Measurements from ENCODE around the gene TBL2.
"Not testable (repeated sequence)": the region's sequence is repeated elsewhere in the genome, so short reads cannot be mapped to it uniquely, and the experiment has no call there.

Gene TBL2

GRCh38 chr7:73622527-73622908 is 44.1 kb upstream of the TBL2 start:
- H3K4me3 ChIP-seq (ENCODE audit: low read depth, low read length) = no peak overlapping the region
- no peak for TF ChIP-seq CTCF (IDR thresholded peaks at IDR 0.05; ENCODE audit: low read depth, low read length)

GRCh38 chr7:73621168-73622063 is 43.0 kb upstream of the TBL2 start:
- H3K4me3 ChIP-seq (ENCODE audit: low read depth, low read length) = no peak overlapping the region

GRCh38 chr7:73619394-73619793 is 41.0 kb upstream of the TBL2 start:
- H3K4me3 ChIP-seq (ENCODE audit: low read depth, low read length) = not testable (repeated sequence)

More at GRCh38 chr7:73621168-73622063, 43.0 kb upstream of the TBL2 start:
- TF ChIP-seq CTCF (IDR thresholded peaks at IDR 0.05; ENCODE audit: low read depth, low read length) = no peak

- no peak for TF ChIP-seq CTCF (IDR thresholded peaks at IDR 0.05; ENCODE audit: low read depth, low read length)
- no peak overlapping the region for H3K4me3 ChIP-seq (ENCODE audit: low read depth, low read length)
These were observed 40.2 kb upstream of the TBL2 start for GRCh38 chr7:73618538-73618937.

GRCh38 chr7:73617520-73617919 is 39.1 kb upstream of the TBL2 start:
- not testable (repeated sequence) for H3K4me3 ChIP-seq (ENCODE audit: low read depth, low read length)

- H3K4me3 ChIP-seq (ENCODE audit: low read depth, low read length) = no peak overlapping the region
- TF ChIP-seq CTCF (IDR thresholded peaks at IDR 0.05; ENCODE audit: low read depth, low read length) = no peak
These were observed 37.5 kb upstream of the TBL2 start for GRCh38 chr7:73615886-73616285.

GRCh38 chr7:73614937-73615336 is 36.6 kb upstream of the TBL2 start:
- H3K4me3 ChIP-seq (ENCODE audit: low read depth, low read length) = not testable (repeated sequence)

GRCh38 chr7:73613954-73614735 is 35.8 kb upstream of the TBL2 start:
- no peak for TF ChIP-seq CTCF (IDR thresholded peaks at IDR 0.05; ENCODE audit: low read depth, low read length)
- H3K4me3 ChIP-seq (ENCODE audit: low read depth, low read length) = no peak overlapping the region
